DMS53 (cell line): Measurements from ENCODE around the gene MRPL53.

Experiments used
- DNase-seq: peaks from one replicate; lab custom pipeline; 2025; lab: John Stamatoyannopoulos, UW

Gene MRPL53

GRCh38 chr2:74426181-74426758 is 46.2 kb downstream of the MRPL53 start:
- DNase-seq, result peak; percentile 27

- no peak for DNase-seq
Measured at GRCh38 chr2:74425523-74425922, 47.0 kb downstream of the MRPL53 start.

GRCh38 chr2:74424995-74425406 is 47.5 kb downstream of the MRPL53 start:
- no peak for DNase-seq

GRCh38 chr2:74424139-74424992 is 48.1 kb downstream of the MRPL53 start:
- DNase-seq, result no peak

GRCh38 chr2:74423231-74424095 is 49.0 kb downstream of the MRPL53 start:
- DNase-seq, result no peak
